ENCODE data around the gene RAB1A.

DNA sequence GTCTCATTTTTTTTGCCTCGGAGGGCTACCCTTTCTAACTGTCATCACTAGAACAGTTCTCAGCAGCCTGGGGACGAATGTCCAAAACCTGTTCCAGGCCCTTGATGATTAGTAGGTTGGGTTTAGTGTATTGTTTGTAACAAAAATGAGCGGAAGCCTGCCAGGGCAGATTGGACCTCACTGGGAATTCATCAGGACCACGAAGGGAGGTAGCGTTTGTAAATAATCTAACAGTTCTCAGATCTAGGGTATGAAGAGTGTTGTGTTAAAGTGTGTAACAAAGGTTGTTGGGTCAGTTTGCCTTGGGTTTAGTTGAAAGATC is 72.9 kb downstream of the RAB1A start:
- no peak for TF ChIP-seq POLR2AphosphoS5 (IDR thresholded peaks at IDR 0.05; ENCODE audit: low read depth, low read length)
- TF ChIP-seq, protein P1, sequence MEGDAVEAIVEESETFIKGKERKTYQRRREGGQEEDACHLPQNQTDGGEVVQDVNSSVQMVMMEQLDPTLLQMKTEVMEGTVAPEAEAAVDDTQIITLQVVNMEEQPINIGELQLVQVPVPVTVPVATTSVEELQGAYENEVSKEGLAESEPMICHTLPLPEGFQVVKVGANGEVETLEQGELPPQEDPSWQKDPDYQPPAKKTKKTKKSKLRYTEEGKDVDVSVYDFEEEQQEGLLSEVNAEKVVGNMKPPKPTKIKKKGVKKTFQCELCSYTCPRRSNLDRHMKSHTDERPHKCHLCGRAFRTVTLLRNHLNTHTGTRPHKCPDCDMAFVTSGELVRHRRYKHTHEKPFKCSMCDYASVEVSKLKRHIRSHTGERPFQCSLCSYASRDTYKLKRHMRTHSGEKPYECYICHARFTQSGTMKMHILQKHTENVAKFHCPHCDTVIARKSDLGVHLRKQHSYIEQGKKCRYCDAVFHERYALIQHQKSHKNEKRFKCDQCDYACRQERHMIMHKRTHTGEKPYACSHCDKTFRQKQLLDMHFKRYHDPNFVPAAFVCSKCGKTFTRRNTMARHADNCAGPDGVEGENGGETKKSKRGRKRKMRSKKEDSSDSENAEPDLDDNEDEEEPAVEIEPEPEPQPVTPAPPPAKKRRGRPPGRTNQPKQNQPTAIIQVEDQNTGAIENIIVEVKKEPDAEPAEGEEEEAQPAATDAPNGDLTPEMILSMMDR (IDR thresholded peaks at IDR 0.05), result no peak
- no peak for TF ChIP-seq TCF7L2 (IDR thresholded peaks at IDR 0.05; ENCODE audit: low read depth, low read length)
- TF ChIP-seq, protein P2, sequence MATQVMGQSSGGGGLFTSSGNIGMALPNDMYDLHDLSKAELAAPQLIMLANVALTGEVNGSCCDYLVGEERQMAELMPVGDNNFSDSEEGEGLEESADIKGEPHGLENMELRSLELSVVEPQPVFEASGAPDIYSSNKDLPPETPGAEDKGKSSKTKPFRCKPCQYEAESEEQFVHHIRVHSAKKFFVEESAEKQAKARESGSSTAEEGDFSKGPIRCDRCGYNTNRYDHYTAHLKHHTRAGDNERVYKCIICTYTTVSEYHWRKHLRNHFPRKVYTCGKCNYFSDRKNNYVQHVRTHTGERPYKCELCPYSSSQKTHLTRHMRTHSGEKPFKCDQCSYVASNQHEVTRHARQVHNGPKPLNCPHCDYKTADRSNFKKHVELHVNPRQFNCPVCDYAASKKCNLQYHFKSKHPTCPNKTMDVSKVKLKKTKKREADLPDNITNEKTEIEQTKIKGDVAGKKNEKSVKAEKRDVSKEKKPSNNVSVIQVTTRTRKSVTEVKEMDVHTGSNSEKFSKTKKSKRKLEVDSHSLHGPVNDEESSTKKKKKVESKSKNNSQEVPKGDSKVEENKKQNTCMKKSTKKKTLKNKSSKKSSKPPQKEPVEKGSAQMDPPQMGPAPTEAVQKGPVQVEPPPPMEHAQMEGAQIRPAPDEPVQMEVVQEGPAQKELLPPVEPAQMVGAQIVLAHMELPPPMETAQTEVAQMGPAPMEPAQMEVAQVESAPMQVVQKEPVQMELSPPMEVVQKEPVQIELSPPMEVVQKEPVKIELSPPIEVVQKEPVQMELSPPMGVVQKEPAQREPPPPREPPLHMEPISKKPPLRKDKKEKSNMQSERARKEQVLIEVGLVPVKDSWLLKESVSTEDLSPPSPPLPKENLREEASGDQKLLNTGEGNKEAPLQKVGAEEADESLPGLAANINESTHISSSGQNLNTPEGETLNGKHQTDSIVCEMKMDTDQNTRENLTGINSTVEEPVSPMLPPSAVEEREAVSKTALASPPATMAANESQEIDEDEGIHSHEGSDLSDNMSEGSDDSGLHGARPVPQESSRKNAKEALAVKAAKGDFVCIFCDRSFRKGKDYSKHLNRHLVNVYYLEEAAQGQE (IDR thresholded peaks at IDR 0.05; ENCODE audit: insufficient read depth in 1 of 2, low read depth in 2 of 2, low read length in 1 of 2), result no peak

Data from Panc1 (cell line).